ENCODE measurements around the gene PXDN.
"Not testable (repeated sequence)": the region's sequence is repeated elsewhere in the genome, so short reads cannot be mapped to it uniquely, and the experiment has no call there.

PXDN gene

GRCh38 chr2:1781291-1782080, 37.2 kb upstream of the PXDN start:
- CTCF ChIA-PET, result interaction anchor here (0.9 to 1.4 kb wide), 2 partner anchors 10 to 14 kb away, joined by 3 to 4 read pairs; no protein-coding TSS in a partner anchor
- WGBS (ENCODE audit: insufficient coverage), result 73% methylated on average over 9 of the region's 16 CpGs

GRCh38 chr2:1780693-1781092, 36.4 kb upstream of the PXDN start:
- 71% methylated on average over 1 of the region's 2 CpGs for WGBS (ENCODE audit: insufficient coverage)
- Histone ChIP-seq H3K27ac (ENCODE audit: insufficient read depth in 1 of 2, low read depth in 1 of 2, low read length in 2 of 2, poor library complexity in 1 of 2, severe bottlenecking in 2 of 2) (no peak overlapping the region), H3K4me1 (ENCODE audit: control extremely low read depth in 1 of 4, control insufficient read depth in 4 of 4, insufficient read depth in 4 of 4, low read length in 3 of 4) (peaks cover 0 to 2% (median 0%) of the 10 kb centered on the region in 4 experiments), H3K36me3 (ENCODE audit: control insufficient read depth in 4 of 4, insufficient read depth in 4 of 4, low read length in 3 of 4) (no peaks in the 10 kb centered on the region), H3K9me3 (ENCODE audit: control extremely low read depth in 1 of 5, control insufficient read depth in 4 of 5, insufficient read depth in 2 of 5, low read depth in 1 of 5, low read length in 4 of 5) (no peaks in the 10 kb centered on the region), H3K27me3 (replicated peaks in 2 of 5; ENCODE audit: control insufficient read depth in 4 of 5, insufficient read depth in 5 of 5, low read length in 4 of 5) (peaks cover 0 to 21% (median 4%) of the 10 kb centered on the region in 5 experiments), H3K4me3 (ENCODE audit: control insufficient read depth in 1 of 7, extremely low read depth in 1 of 7, insufficient read depth in 4 of 7, low read depth in 2 of 7, low read length in 6 of 7) (no peak overlapping the region)
- ChIA-PET POLR2A (no interaction called here), CTCF (interaction anchor here (0.9 to 1.4 kb wide), 2 partner anchors 11 to 13 kb away, joined by 3 to 4 read pairs; no protein-coding TSS in a partner anchor)
- no peak for DNase-seq

More at GRCh38 chr2:1781291-1782080, 37.2 kb upstream of the PXDN start:
- Histone ChIP-seq H3K27me3 (replicated peaks in 2 of 5; ENCODE audit: control insufficient read depth in 4 of 5, insufficient read depth in 5 of 5, low read length in 4 of 5) (peaks cover 0 to 21% (median 4%) of the 10 kb centered on the region in 5 experiments), H3K27ac (ENCODE audit: insufficient read depth in 1 of 2, low read depth in 1 of 2, low read length in 2 of 2, poor library complexity in 1 of 2, severe bottlenecking in 2 of 2) (no peak overlapping the region), H3K4me1 (ENCODE audit: control extremely low read depth in 1 of 4, control insufficient read depth in 4 of 4, insufficient read depth in 4 of 4, low read length in 3 of 4) (peaks cover 0 to 2% (median 0%) of the 10 kb centered on the region in 4 experiments), H3K36me3 (ENCODE audit: control insufficient read depth in 4 of 4, insufficient read depth in 4 of 4, low read length in 3 of 4) (no peaks in the 10 kb centered on the region), H3K4me3 (ENCODE audit: control insufficient read depth in 1 of 7, extremely low read depth in 1 of 7, insufficient read depth in 4 of 7, low read depth in 2 of 7, low read length in 6 of 7) (no peak overlapping the region), H3K9me3 (ENCODE audit: control extremely low read depth in 1 of 5, control insufficient read depth in 4 of 5, insufficient read depth in 2 of 5, low read depth in 1 of 5, low read length in 4 of 5) (no peaks in the 10 kb centered on the region)
- POLR2A ChIA-PET, result no interaction called here
- DNase-seq, result no peak

- DNase-seq; H3K4me3 ChIP-seq (ENCODE audit: control insufficient read depth in 1 of 7, extremely low read depth in 1 of 7, insufficient read depth in 4 of 7, low read depth in 2 of 7, low read length in 6 of 7); POLR2A ChIA-PET; H3K36me3 ChIP-seq (ENCODE audit: control insufficient read depth in 4 of 4, insufficient read depth in 4 of 4, low read length in 3 of 4); H3K9me3 ChIP-seq (ENCODE audit: control extremely low read depth in 1 of 5, control insufficient read depth in 4 of 5, insufficient read depth in 2 of 5, low read depth in 1 of 5, low read length in 4 of 5); H3K4me1 ChIP-seq (ENCODE audit: control extremely low read depth in 1 of 4, control insufficient read depth in 4 of 4, insufficient read depth in 4 of 4, low read length in 3 of 4); CTCF ChIA-PET; H3K27ac ChIP-seq (ENCODE audit: insufficient read depth in 1 of 2, low read depth in 1 of 2, low read length in 2 of 2, poor library complexity in 1 of 2, severe bottlenecking in 2 of 2): not testable (repeated sequence)
- H3K27me3 ChIP-seq (replicated peaks in 2 of 5; ENCODE audit: control insufficient read depth in 4 of 5, insufficient read depth in 5 of 5, low read length in 4 of 5), result peaks cover 0 to 21% (median 4%) of the 10 kb centered on the region in 5 experiments
These were observed 35.7 kb upstream of the PXDN start for GRCh38 chr2:1780054-1780453.

- no peak for DNase-seq
- 5% methylated on average over 2 of the region's 4 CpGs for WGBS (ENCODE audit: insufficient coverage)
- CTCF ChIA-PET, result interaction anchor here (0.8 to 1.9 kb wide), 4 partner anchors 9 to 39 kb away, joined by 3 to 10 read pairs (median 4); no protein-coding TSS in a partner anchor
These were observed 34.3 kb upstream of the PXDN start for GRCh38 chr2:1778566-1778965.

GRCh38 chr2:1777781-1778180, 33.5 kb upstream of the PXDN start:
- Histone ChIP-seq H3K27ac (ENCODE audit: insufficient read depth in 1 of 2, low read depth in 1 of 2, low read length in 2 of 2, poor library complexity in 1 of 2, severe bottlenecking in 2 of 2) (no peak overlapping the region), H3K4me1 (ENCODE audit: control extremely low read depth in 1 of 4, control insufficient read depth in 4 of 4, insufficient read depth in 4 of 4, low read length in 3 of 4) (no peaks in the 10 kb centered on the region), H3K9me3 (ENCODE audit: control extremely low read depth in 1 of 5, control insufficient read depth in 4 of 5, insufficient read depth in 2 of 5, low read depth in 1 of 5, low read length in 4 of 5) (no peaks in the 10 kb centered on the region), H3K27me3 (replicated peaks in 2 of 5; ENCODE audit: control insufficient read depth in 4 of 5, insufficient read depth in 5 of 5, low read length in 4 of 5) (peaks cover 0 to 10% (median 3%) of the 10 kb centered on the region in 5 experiments), H3K36me3 (ENCODE audit: control insufficient read depth in 4 of 4, insufficient read depth in 4 of 4, low read length in 3 of 4) (no peaks in the 10 kb centered on the region), H3K4me3 (ENCODE audit: control insufficient read depth in 1 of 7, extremely low read depth in 1 of 7, insufficient read depth in 4 of 7, low read depth in 2 of 7, low read length in 6 of 7) (no peak overlapping the region)
- ChIA-PET CTCF (interaction anchor here (0.8 to 1.9 kb wide), 3 partner anchors 9 to 39 kb away, joined by 3 to 10 read pairs (median 3); no protein-coding TSS in a partner anchor), POLR2A (no interaction called here)
- no peak for DNase-seq
- WGBS (ENCODE audit: insufficient coverage), result 63% methylated on average over 4 of the region's 5 CpGs

More at GRCh38 chr2:1778566-1778965, 34.3 kb upstream of the PXDN start:
- Histone ChIP-seq H3K27ac (ENCODE audit: insufficient read depth in 1 of 2, low read depth in 1 of 2, low read length in 2 of 2, poor library complexity in 1 of 2, severe bottlenecking in 2 of 2) (no peak overlapping the region), H3K36me3 (ENCODE audit: control insufficient read depth in 4 of 4, insufficient read depth in 4 of 4, low read length in 3 of 4) (no peaks in the 10 kb centered on the region), H3K4me3 (ENCODE audit: control insufficient read depth in 1 of 7, extremely low read depth in 1 of 7, insufficient read depth in 4 of 7, low read depth in 2 of 7, low read length in 6 of 7) (no peak overlapping the region), H3K27me3 (replicated peaks in 2 of 5; ENCODE audit: control insufficient read depth in 4 of 5, insufficient read depth in 5 of 5, low read length in 4 of 5) (peaks cover 0 to 10% (median 3%) of the 10 kb centered on the region in 5 experiments), H3K9me3 (ENCODE audit: control extremely low read depth in 1 of 5, control insufficient read depth in 4 of 5, insufficient read depth in 2 of 5, low read depth in 1 of 5, low read length in 4 of 5) (no peaks in the 10 kb centered on the region), H3K4me1 (ENCODE audit: control extremely low read depth in 1 of 4, control insufficient read depth in 4 of 4, insufficient read depth in 4 of 4, low read length in 3 of 4) (no peaks in the 10 kb centered on the region)
- POLR2A ChIA-PET, result no interaction called here

GRCh38 chr2:1777156-1777555, 32.8 kb upstream of the PXDN start:
- Histone ChIP-seq H3K4me1 (ENCODE audit: control extremely low read depth in 1 of 4, control insufficient read depth in 4 of 4, insufficient read depth in 4 of 4, low read length in 3 of 4) (no peaks in the 10 kb centered on the region), H3K9me3 (ENCODE audit: control extremely low read depth in 1 of 5, control insufficient read depth in 4 of 5, insufficient read depth in 2 of 5, low read depth in 1 of 5, low read length in 4 of 5) (no peaks in the 10 kb centered on the region), H3K27me3 (replicated peaks in 2 of 5; ENCODE audit: control insufficient read depth in 4 of 5, insufficient read depth in 5 of 5, low read length in 4 of 5) (peaks cover 0 to 10% (median 3%) of the 10 kb centered on the region in 5 experiments), H3K4me3 (ENCODE audit: control insufficient read depth in 1 of 7, extremely low read depth in 1 of 7, insufficient read depth in 4 of 7, low read depth in 2 of 7, low read length in 6 of 7) (no peak overlapping the region), H3K36me3 (ENCODE audit: control insufficient read depth in 4 of 4, insufficient read depth in 4 of 4, low read length in 3 of 4) (no peaks in the 10 kb centered on the region), H3K27ac (ENCODE audit: insufficient read depth in 1 of 2, low read depth in 1 of 2, low read length in 2 of 2, poor library complexity in 1 of 2, severe bottlenecking in 2 of 2) (no peak overlapping the region)
- DNase-seq, result no peak
- 100% methylated on average over 2 of the region's 2 CpGs for WGBS (ENCODE audit: insufficient coverage)
- POLR2A ChIA-PET, result no interaction called here
- CTCF ChIA-PET, result interaction anchor here (1.2 to 1.9 kb wide), 2 partner anchors 8 to 11 kb away, joined by 3 to 10 read pairs; no protein-coding TSS in a partner anchor

GRCh38 chr2:1775511-1776035, 31.3 kb upstream of the PXDN start:
- WGBS (ENCODE audit: insufficient coverage), result 96% methylated on average over 7 of the region's 7 CpGs
- CTCF ChIA-PET, result no interaction called here
- H3K4me3 ChIP-seq (ENCODE audit: control insufficient read depth in 1 of 7, extremely low read depth in 1 of 7, insufficient read depth in 4 of 7, low read depth in 2 of 7, low read length in 6 of 7), result no peak overlapping the region

More at GRCh38 chr2:1775511-1776035, 31.3 kb upstream of the PXDN start:
- Histone ChIP-seq H3K27ac (ENCODE audit: insufficient read depth in 1 of 2, low read depth in 1 of 2, low read length in 2 of 2, poor library complexity in 1 of 2, severe bottlenecking in 2 of 2) (no peak overlapping the region), H3K4me1 (ENCODE audit: control extremely low read depth in 1 of 4, control insufficient read depth in 4 of 4, insufficient read depth in 4 of 4, low read length in 3 of 4) (no peaks in the 10 kb centered on the region), H3K9me3 (ENCODE audit: control extremely low read depth in 1 of 5, control insufficient read depth in 4 of 5, insufficient read depth in 2 of 5, low read depth in 1 of 5, low read length in 4 of 5) (no peaks in the 10 kb centered on the region), H3K36me3 (ENCODE audit: control insufficient read depth in 4 of 4, insufficient read depth in 4 of 4, low read length in 3 of 4) (no peaks in the 10 kb centered on the region), H3K27me3 (replicated peaks in 2 of 5; ENCODE audit: control insufficient read depth in 4 of 5, insufficient read depth in 5 of 5, low read length in 4 of 5) (peaks cover 0 to 3% (median 0%) of the 10 kb centered on the region in 5 experiments)
- POLR2A ChIA-PET, result no interaction called here
- DNase-seq, result no peak

Measured in common myeloid progenitor, CD34-positive (primary cell).